ENCODE measurements around the gene SEMA3G.

The SEMA3G gene

DNA sequence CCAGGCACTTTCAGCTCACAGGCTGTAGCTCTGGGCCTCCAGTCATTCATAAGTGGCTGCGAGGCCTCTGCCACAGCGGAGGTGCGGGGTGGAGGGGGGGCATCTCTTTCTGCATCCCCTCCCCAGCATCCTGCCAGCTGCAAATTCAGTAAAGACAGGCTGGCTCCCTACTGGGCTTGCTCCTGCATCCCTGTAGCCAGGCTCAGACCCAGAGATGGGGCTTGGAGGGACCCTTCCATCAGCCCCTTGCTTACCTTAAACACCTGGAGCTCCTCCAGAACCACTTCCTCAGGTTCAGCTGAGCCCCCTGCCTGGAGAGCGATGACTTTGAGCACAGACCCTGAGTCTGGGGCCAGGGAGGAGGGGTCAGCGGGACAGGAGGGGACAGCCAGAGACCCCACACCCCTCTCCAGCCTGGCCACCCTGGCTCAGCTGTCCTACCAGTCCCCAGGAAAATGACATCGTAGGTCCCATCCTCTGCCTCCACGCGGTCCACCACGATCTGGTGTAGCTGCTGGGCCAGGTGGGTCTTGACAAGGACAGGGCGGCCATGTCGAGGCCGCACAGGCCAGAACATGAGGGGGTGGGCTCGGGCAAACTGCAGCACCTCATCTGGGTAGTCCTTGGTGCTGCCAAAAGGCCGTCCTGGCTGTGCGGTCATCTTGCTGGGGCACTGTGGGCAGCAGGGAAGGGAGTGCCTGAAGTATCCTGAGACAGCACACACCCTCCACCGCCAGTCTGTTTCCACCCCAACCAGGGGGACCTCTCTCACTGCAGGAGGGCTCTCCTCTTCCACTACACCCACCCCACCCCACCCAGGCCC, 5.3 kb downstream of the SEMA3G start:
- Histone ChIP-seq H3K27ac (no peak overlapping the region), H4K20me1 (peaks cover 70% of the 10 kb centered on the region), H3K27me3 (peaks cover 45% of the 10 kb centered on the region), H3K4me1 (peaks cover 61% of the 10 kb centered on the region), H3K4me3 (no peak overlapping the region), H3K9me3 (no peaks in the 10 kb centered on the region), H3K9ac (no peak overlapping the region), H3K36me3 (no peaks in the 10 kb centered on the region), H3K4me2 (no peak overlapping the region)
- no peak for TF ChIP-seq Cebpa-rat (IDR thresholded peaks at IDR 0.05)

DNA sequence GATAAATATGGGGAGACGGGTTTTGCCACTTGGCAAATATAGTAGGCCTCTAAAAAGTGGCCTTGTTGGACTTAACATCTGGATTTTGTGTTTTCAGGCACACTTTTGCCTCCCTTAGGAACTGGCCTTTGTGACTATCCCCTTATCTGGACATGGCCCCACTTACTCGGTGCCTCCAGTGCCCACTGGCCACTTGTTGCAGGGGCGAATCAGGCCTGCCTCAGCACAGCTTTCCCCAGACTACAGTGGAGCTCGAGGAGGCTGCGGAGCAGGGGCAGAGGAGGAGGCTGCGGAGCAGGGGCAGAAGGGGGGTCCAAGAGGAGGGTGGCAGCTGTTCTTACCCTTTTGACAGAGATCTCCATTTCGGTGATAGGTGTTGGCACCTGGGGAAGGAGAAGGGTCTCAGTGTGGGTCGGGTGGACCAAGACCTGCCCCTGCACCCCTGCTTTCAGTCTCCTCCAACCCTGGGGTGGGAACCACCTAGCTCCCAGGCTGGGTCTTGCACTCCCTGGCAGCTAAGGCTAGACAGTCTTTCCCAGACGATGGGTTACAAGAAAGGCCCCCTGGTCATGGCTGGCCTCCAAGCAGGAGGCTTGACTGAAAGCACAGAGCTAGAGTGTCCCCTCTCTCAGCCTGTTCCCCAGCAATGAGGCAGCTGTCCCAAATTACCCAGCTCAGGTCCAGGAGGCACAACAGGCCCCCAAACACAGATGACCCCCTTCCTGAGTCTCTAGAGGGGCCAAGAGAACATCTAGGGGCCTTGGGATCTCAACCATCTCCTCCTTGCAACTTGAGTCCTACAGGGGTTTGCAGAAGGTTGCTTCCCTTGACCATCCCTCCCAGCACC, 6.1 kb downstream of the SEMA3G start:
- Histone ChIP-seq H3K4me2 (no peak overlapping the region), H4K20me1 (peaks cover 62% of the 10 kb centered on the region), H3K4me1 (peaks cover 61% of the 10 kb centered on the region), H3K36me3 (no peaks in the 10 kb centered on the region), H3K27me3 (peaks cover 47% of the 10 kb centered on the region), H3K27ac (no peak overlapping the region), H3K9ac (no peak overlapping the region), H3K4me3 (no peak overlapping the region), H3K9me3 (no peaks in the 10 kb centered on the region)
- TF ChIP-seq Cebpa-rat (IDR thresholded peaks at IDR 0.05): no peak

DNA sequence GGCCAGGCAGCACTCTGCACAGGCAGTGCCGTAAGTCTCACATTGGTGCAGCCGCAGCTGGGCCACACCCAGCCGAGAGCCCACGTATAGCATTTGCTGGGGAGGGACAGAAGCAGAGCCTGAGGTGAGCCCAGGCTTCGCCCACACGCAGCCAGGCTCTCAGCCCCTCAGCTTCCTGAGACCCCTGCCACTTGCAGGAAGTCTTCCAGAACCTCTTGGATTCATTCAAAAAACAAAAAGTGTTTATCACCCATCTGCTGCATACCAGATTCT, 6.9 kb downstream of the SEMA3G start:
- H3K9me3 ChIP-seq: no peaks in the 10 kb centered on the region
- H3K9ac ChIP-seq: no peak overlapping the region
- no peak overlapping the region; the same call in 1 of the 2 replicates for H3K4me2 ChIP-seq
- TF ChIP-seq Cebpa-rat (IDR thresholded peaks at IDR 0.05): no peak
- peaks cover 60% of the 10 kb centered on the region for H3K4me1 ChIP-seq
- H3K27me3 ChIP-seq: peaks cover 48% of the 10 kb centered on the region
- H3K27ac ChIP-seq: no peak overlapping the region
- H4K20me1 ChIP-seq: peaks cover 55% of the 10 kb centered on the region
- H3K36me3 ChIP-seq: no peaks in the 10 kb centered on the region
- H3K4me3 ChIP-seq: no peak overlapping the region

DNA sequence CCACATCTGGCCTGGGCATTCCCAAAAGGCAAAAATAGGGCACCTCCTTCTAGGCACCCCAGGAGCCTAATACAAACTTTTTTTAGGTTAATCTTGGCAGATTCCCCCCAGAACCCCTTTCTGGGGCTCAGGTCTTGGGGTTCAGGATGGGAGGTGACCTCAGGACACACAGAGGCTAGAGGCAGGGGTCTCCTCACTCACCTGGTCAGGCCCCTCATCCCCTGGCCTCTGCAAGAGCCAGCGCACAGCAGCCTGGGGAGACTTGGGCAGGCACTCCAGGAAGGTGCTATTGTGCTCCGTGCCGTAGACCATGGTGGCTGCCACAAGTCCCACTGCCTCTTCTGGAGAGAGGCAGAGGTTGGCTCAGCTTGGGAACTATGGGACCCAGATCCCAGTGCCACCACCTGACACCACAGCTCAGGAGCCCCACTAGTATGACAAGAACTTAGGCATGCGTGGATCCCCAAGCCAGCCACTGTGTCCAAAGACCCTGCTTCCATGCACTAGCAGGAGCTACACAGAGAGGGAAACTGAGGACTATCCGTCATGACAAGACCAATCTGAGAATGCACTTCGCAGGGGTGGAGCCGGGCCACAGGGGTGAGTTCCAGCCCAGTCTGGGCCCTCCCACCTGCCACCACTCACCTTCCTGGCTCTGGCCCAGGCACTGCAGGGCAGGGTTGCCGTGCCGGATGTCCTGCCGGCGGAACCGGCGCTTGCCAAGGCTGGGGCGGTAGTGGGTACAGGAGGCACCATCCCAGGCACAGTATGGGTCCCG, 7.4 kb downstream of the SEMA3G start:
- H4K20me1 ChIP-seq: peaks cover 49% of the 10 kb centered on the region
- H3K9me3 ChIP-seq: no peaks in the 10 kb centered on the region
- peaks cover 43% of the 10 kb centered on the region for H3K27me3 ChIP-seq
- TF ChIP-seq Cebpa-rat (IDR thresholded peaks at IDR 0.05): no peak
- no peaks in the 10 kb centered on the region for H3K36me3 ChIP-seq
- peaks cover 55% of the 10 kb centered on the region for H3K4me1 ChIP-seq
- H3K27ac ChIP-seq: no peak overlapping the region
- no peak overlapping the region for H3K4me3 ChIP-seq
- H3K4me2 ChIP-seq: peak overlapping the region; percentile 92
- no peak overlapping the region; the same call in 1 of the 2 replicates for H3K9ac ChIP-seq

DNA sequence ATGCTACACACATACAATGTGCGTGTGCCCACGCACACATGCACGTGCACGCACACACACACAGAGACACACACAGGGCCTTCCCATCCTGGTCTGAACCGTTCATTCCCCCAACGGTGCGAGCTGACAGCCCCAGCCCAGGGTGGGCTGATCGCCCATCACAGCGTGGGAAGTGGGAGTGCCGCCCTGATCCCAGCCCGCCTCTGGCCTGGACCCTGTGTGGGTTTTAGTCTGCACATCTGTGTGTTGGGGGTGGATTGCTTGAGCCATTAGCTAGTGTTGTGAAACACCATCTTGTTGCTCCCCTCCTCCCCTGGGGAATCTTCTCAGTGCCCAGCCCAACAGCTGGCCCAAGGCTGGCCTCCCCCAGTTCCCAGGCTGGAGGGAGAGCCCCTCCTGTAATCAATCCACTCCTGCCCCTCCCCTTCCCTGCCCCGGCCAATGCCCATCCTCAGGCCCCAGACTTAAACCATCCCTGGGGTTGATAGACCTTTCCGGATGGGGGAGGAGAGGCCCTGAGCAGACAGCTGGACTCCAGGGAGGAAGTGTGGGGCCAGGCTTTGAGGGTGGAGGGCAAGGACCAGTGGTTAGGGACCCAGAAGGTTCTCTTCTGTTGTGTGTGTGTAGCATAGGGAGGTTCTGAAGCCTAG, 8.3 kb downstream of the SEMA3G start:
- H3K9ac ChIP-seq: no peak overlapping the region
- H3K4me2 ChIP-seq: peak overlapping the region; percentile 92
- no peaks in the 10 kb centered on the region for H3K36me3 ChIP-seq
- no peaks in the 10 kb centered on the region for H3K9me3 ChIP-seq
- H3K27me3 ChIP-seq: peaks cover 34% of the 10 kb centered on the region; the same call in 1 of the 2 replicates
- peaks cover 56% of the 10 kb centered on the region for H3K4me1 ChIP-seq
- no peak overlapping the region for H3K4me3 ChIP-seq
- H4K20me1 ChIP-seq: peaks cover 40% of the 10 kb centered on the region
- no peak overlapping the region for H3K27ac ChIP-seq
- TF ChIP-seq Cebpa-rat (IDR thresholded peaks at IDR 0.05): peak; percentile 58; the same call in 1 of the 2 replicates

DNA sequence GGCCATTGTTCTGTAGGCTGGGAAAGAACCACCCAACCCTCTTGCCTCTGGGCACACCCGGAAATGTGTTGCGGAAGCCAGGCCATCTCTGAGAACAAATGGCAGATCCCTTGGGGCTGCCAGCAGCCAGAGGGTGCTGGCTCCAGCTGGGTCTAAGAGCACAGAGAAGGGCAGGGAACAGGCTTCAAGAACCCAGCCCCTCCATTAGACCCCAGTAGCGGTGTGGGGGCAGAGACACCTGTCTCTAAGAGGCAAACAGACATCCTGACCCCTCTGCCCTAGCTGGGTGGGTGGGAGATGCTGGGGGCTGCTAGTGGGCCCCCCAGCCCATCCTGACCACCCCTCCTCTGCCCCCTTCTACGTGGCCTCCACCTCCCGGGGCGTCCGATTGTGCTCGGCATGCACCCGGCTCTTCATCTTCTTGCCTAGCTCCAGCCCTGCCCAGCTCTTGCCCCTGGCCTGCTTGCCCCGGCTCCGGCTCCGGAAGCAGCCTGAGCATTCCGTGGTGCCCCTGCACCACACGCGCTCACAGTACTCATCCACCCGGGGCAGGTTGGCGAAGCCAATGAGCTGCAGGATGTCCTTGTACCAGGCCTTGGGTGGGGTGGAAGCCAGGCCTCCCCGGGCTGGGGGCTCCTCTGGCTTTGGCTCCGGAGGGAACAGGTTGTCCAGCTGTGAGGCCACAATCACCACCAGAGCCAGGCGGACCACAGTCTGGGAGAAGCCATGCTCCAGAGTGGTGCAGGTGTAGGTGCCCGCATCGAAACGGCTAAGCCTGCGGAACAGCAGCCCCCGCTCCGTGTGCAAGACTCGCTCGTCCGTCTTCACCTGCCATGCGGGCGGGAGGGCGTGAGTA, 9.4 kb downstream of the SEMA3G start:
- Histone ChIP-seq H4K20me1 (peaks cover 29% of the 10 kb centered on the region), H3K9me3 (no peaks in the 10 kb centered on the region), H3K27ac (peak overlapping the region; percentile 35; the same call in 1 of the 2 replicates), H3K27me3 (peaks cover 30% of the 10 kb centered on the region; the same call in 1 of the 2 replicates), H3K9ac (peak overlapping the region; percentile 13; the same call in 1 of the 2 replicates), H3K4me1 (peaks cover 58% of the 10 kb centered on the region), H3K4me2 (peak overlapping the region; percentile 92), H3K4me3 (peak overlapping the region; percentile 38), H3K36me3 (no peaks in the 10 kb centered on the region)
- TF ChIP-seq Cebpa-rat (IDR thresholded peaks at IDR 0.05): no peak

DNA sequence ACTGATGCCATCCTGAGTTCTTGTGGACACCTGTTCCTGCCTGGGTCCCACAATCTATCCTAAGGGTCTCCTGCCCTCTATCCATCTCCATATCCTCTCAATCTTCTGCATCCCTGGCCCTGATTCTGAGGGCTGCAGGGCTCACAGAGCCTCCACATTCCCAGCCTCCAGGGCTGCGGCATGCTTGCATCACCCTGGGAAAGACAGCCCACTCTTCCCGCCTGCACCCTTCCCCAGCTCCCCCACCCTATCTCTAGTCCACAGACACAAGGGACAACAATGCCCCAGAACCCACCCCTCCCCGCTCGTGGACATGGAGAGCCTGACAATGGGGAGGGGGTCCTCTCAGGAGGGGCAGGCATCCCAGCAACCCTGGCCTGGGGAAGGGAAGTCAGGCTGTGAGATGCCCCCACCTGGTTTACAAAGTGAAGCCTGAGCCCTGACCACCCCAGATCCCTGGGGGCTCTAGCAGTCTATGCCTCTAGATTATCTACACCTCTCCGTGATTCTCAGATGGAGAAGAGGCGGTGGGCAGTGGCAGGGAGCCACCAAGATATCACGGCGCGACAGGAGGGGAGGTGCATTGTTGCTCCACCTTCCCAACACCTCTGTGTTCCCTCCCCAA, 10.3 kb downstream of the SEMA3G start:
- Histone ChIP-seq H3K4me2 (peak overlapping the region; percentile 92), H4K20me1 (peaks cover 27% of the 10 kb centered on the region), H3K9me3 (no peaks in the 10 kb centered on the region), H3K4me3 (peak overlapping the region; percentile 38), H3K27me3 (peaks cover 27% of the 10 kb centered on the region; the same call in 1 of the 2 replicates), H3K27ac (peak overlapping the region; percentile 35; the same call in 1 of the 2 replicates), H3K9ac (no peak overlapping the region), H3K36me3 (no peaks in the 10 kb centered on the region), H3K4me1 (peaks cover 58% of the 10 kb centered on the region)
- no peak for TF ChIP-seq Cebpa-rat (IDR thresholded peaks at IDR 0.05)

DNA sequence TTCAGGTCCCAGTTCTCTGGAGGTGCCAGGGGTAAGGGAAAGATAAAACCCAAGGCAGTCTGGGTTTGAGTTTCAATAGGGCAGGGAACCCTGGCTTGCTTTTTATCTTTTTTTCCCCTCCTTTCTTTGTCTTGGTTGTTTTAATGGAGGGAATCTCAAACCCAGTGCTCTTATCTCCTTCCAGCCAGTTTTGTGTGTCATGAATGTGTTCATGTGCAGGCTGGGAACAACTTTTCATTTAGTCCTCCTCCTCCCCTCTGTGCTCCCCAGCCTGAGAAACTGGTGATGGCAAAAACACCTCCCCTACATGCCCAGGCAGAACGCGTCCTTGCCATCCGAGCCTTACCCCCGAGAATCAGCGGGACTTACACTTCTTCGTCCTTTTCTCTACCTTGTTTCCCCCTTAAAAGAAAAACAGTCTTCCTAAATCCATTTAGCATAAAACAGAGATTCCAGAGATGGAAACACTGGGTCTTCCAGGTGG, 10.9 kb downstream of the SEMA3G start:
- Histone ChIP-seq H3K4me1 (peaks cover 58% of the 10 kb centered on the region), H4K20me1 (peaks cover 23% of the 10 kb centered on the region), H3K36me3 (no peaks in the 10 kb centered on the region), H3K4me3 (no peak overlapping the region), H3K9ac (no peak overlapping the region), H3K9me3 (no peaks in the 10 kb centered on the region), H3K27me3 (peaks cover 22% of the 10 kb centered on the region; the same call in 1 of the 2 replicates), H3K4me2 (peak overlapping the region; percentile 92), H3K27ac (no peak overlapping the region)
- no peak for TF ChIP-seq Cebpa-rat (IDR thresholded peaks at IDR 0.05)
